GM12873 (cell line): ENCODE measurements around the gene SETD1B.

Source experiments
- CTCF ChIP-seq: IDR thresholded peaks from 2 replicates; pipeline ENCODE4 v1.5.1; 2012; ENCODE audit warnings: low read depth, mild to moderate bottlenecking, moderate library complexity, low read length, control low read depth; ENCODE audit not compliant: insufficient read depth; ENCODE audit errors: missing control alignments

The SETD1B gene

DNA sequence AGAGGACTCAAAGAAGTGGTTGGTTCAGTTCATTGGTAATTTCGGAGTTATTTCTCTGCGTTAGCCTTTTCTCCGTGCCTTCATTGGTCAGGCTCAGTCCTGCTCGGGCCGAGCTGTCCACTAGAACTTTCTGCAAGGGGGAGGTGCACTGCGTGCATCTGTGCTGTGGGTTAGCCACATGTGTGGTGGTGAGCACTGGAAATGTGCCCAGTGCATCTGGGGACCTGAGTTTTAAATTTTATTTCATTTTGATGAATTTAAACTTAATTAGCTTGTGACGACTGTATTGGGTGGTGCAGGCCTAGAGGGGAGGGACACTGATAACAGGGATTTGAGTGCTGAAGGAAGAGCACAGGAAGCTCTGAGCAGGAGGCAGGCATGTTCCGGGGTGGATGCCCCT is 24.5 kb downstream of the SETD1B start:
- TF ChIP-seq CTCF, result no peak

DNA sequence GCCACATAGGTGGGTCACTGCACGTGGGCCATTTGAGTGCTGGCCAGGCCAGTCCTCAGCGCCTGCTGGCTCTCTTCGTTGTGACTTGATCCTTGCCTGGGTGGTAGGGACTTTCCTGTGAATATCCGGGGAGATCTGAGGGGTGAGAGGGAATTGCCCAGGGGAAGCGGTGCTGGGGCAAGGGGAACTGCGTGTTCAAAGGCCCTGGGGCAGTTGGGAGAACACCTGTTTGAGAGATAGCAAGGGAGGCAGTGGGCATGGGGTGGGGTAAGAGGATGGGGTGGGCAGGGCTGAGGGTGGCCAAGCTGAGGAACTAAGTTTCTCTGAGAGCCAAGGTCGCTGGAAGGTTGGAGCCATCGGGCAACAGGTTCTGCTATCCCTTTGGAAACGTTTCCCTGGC is 25.0 kb downstream of the SETD1B start:
- no peak for TF ChIP-seq CTCF

GRCh38 chr12:121829250-121829918 is 25.6 kb downstream of the SETD1B start:
- TF ChIP-seq CTCF, result no peak

DNA sequence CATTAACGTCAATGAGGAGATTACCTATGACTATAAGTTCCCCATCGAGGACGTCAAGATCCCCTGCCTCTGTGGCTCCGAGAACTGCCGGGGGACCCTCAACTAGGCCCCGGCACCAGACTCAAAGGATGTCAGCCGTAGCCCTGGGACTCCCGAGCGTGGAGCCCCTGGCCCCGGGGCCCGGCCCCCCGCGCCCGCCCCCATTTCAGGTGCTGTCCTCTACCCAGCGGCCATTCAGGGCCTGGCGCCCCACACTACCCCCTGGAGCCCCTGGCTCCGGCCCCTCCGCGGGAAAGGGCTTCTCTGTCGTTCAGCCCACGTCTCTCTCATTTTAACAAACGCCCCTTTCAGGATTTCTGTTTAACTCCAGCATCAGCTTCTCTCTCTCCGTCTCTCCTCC is 26.3 kb downstream of the SETD1B start:
- TF ChIP-seq CTCF, result no peak

GRCh38 chr12:121830588-121831265 is 26.9 kb downstream of the SETD1B start:
- TF ChIP-seq CTCF, result no peak

- TF ChIP-seq CTCF, result no peak
Observed at GRCh38 chr12:121831571-121832245, 27.9 kb downstream of the SETD1B start.

DNA sequence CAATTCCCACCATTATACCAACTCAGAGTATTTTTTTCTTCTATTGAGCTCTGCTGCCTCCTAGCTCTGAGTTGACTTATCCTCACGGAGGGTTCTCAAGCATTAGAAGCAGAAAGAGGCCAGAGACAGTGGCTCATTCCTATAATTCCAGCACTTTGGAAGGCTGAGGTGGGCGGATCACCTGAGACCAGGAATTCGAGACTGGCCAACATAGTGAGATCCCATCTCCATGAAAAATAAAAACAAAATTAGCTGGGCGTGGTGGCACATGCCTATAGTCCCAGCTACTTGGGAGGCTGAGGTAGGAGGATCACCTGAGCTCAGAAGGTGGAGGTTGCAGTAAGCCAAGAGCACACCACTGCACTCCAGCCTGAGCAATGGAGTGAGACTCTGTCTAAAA is 33.9 kb downstream of the SETD1B start:
- no peak for TF ChIP-seq CTCF
